ENCODE data around the gene MSI2. TPM values are rescaled to one million over a fixed set of nuclear protein-coding genes. Genes with fewer than 3 reads are reported as not detected.
A peak's percentile ranks its signal among the peaks of the same experiment; 100 is the strongest.

Gene MSI2
- total RNA-seq, 2 donors from 2014 or later = 88.3 to 114 TPM

- WGBS, 2 experiments (ENCODE audit: insufficient coverage in 1 of 2, insufficient read length in 1 of 2) = 96 to 98% methylated on average over 5 to 9 of the region's 9 CpGs
Observed at GRCh38 chr17:57413848-57414651, 157.7 kb downstream of the MSI2 start.

GRCh38 chr17:57415751-57416207, 159.5 kb downstream of the MSI2 start:
- Mint-ChIP-seq H3K4me3 (no peak overlapping the region), H3K27me3 (ENCODE audit: insufficient read depth) (no peaks in the 10 kb centered on the region), H3K9me3 (no peaks in the 10 kb centered on the region), H3K27ac (peak overlapping the region; percentile 52), H3K36me3 (ENCODE audit: low read depth) (peaks cover 4% of the 10 kb centered on the region), H3K4me1 (peaks cover 16% of the 10 kb centered on the region)
- H3K9me3 ChIP-seq (ENCODE audit: control insufficient read depth, low read length) = no peaks in the 10 kb centered on the region
- DNase-seq = no peak
- H3K4me3 ChIP-seq (ENCODE audit: low read length) = no peak overlapping the region
- H3K4me1 ChIP-seq (ENCODE audit: control insufficient read depth, insufficient read depth, low read length) = no peaks in the 10 kb centered on the region
- H3K27me3 ChIP-seq (ENCODE audit: control insufficient read depth, insufficient read depth, low read length, poor library complexity, severe bottlenecking) = no peaks in the 10 kb centered on the region
- TF ChIP-seq CTCF (conservative IDR thresholded peaks at IDR 0.05) = no peak
- H3K27ac ChIP-seq (ENCODE audit: low read depth, low read length) = no peak overlapping the region
- no peak overlapping the region for H3K9ac ChIP-seq (ENCODE audit: extremely low read depth, low read length, poor library complexity, severe bottlenecking)
- WGBS, 2 experiments (ENCODE audit: insufficient coverage in 1 of 2, insufficient read length in 1 of 2) = 90 to 91% methylated on average over 2 of the region's 3 CpGs
- H3K36me3 ChIP-seq (ENCODE audit: control insufficient read depth, insufficient read depth, low read length) = no peaks in the 10 kb centered on the region

More at GRCh38 chr17:57413848-57414651, 157.7 kb downstream of the MSI2 start:
- Mint-ChIP-seq H3K4me1 (peaks cover 28% of the 10 kb centered on the region), H3K27me3 (ENCODE audit: insufficient read depth) (no peaks in the 10 kb centered on the region), H3K4me3 (no peak overlapping the region), H3K36me3 (ENCODE audit: low read depth) (peaks cover 4% of the 10 kb centered on the region), H3K9me3 (no peaks in the 10 kb centered on the region), H3K27ac (no peak overlapping the region)
- peaks cover 3% of the 10 kb centered on the region for H3K4me1 ChIP-seq (ENCODE audit: control insufficient read depth, insufficient read depth, low read length)
- no peak overlapping the region for H3K4me3 ChIP-seq (ENCODE audit: low read length)
- no peak for TF ChIP-seq CTCF (conservative IDR thresholded peaks at IDR 0.05)
- H3K27me3 ChIP-seq (ENCODE audit: control insufficient read depth, insufficient read depth, low read length, poor library complexity, severe bottlenecking) = no peaks in the 10 kb centered on the region
- no peak for DNase-seq
- no peak overlapping the region for H3K9ac ChIP-seq (ENCODE audit: extremely low read depth, low read length, poor library complexity, severe bottlenecking)
- no peak overlapping the region for H3K27ac ChIP-seq (ENCODE audit: low read depth, low read length)
- H3K36me3 ChIP-seq (ENCODE audit: control insufficient read depth, insufficient read depth, low read length) = no peaks in the 10 kb centered on the region
- no peaks in the 10 kb centered on the region for H3K9me3 ChIP-seq (ENCODE audit: control insufficient read depth, low read length)

GRCh38 chr17:57416369-57416768, 160.0 kb downstream of the MSI2 start:
- peaks cover 14% of the 10 kb centered on the region for H3K4me1 Mint-ChIP-seq
- Histone ChIP-seq H3K9me3 (ENCODE audit: control insufficient read depth, low read length) (no peaks in the 10 kb centered on the region), H3K4me1 (ENCODE audit: control insufficient read depth, insufficient read depth, low read length) (no peaks in the 10 kb centered on the region), H3K36me3 (ENCODE audit: control insufficient read depth, insufficient read depth, low read length) (no peaks in the 10 kb centered on the region), H3K9ac (ENCODE audit: extremely low read depth, low read length, poor library complexity, severe bottlenecking) (no peak overlapping the region), H3K27ac (ENCODE audit: low read depth, low read length) (no peak overlapping the region), H3K4me3 (ENCODE audit: low read length) (no peak overlapping the region), H3K27me3 (ENCODE audit: control insufficient read depth, insufficient read depth, low read length, poor library complexity, severe bottlenecking) (no peaks in the 10 kb centered on the region)
- H3K4me3 Mint-ChIP-seq = no peak overlapping the region
- no peak for TF ChIP-seq CTCF (conservative IDR thresholded peaks at IDR 0.05)
- H3K36me3 Mint-ChIP-seq (ENCODE audit: low read depth) = peaks cover 4% of the 10 kb centered on the region
- H3K9me3 Mint-ChIP-seq = no peaks in the 10 kb centered on the region
- DNase-seq = no peak
- H3K27ac Mint-ChIP-seq = no peak overlapping the region
- no peaks in the 10 kb centered on the region for H3K27me3 Mint-ChIP-seq (ENCODE audit: insufficient read depth)
- WGBS, 2 experiments (ENCODE audit: insufficient coverage in 1 of 2, insufficient read length in 1 of 2) = 90 to 95% methylated on average over 7 of the region's 7 CpGs

Measured in endodermal cell (in vitro differentiated cells).